HG03103 (cell line): Measurements from ENCODE around the gene ENGASE.

Experiments
- ATAC-seq: cut with Tn5 transposase; IDR thresholded peaks from one replicate; pipeline ENCODE4 v1.9.1; 2021; ENCODE audit warnings: low read depth; ENCODE audit not compliant: unreplicated experiment

The ENGASE gene

DNA sequence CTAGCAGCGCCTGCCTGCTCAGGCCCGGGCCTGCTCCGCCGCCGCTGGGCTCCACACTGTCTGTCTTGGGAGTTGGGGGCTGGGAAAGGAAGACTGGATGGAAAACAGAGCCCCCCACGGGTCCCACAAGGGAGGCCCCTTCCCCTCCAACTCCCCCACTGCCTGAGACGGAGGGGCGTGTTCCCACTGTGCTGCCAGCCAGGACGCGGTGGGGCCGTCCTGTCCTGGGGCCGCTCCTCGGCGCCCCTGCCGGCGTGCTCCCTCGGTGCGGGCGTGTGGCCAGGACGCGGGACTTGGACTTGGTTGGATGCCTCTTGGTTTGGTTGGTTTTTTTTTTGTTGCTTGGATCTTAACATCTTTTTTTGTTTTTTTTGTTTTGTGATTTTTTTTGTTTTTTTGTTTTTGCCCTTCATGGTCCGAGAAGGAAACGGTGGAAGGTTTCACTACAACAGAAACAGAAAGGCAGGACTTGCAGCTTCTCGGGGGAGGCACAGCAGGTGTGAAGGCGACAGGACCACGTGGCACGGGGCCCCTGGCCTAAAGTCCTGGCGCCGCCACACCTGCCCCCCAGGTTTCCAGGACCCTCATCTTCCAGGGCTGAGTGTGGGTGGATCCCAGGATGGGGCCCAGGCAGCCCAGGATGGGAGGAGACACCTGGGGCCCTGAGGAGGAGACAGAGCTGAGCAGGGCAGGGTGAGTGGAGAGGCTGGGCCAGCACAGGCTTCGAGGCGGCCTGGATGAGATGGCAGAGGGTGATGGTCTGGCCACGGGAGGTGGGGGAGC is 16.0 kb downstream of the ENGASE start:
- ATAC-seq, result no peak

DNA sequence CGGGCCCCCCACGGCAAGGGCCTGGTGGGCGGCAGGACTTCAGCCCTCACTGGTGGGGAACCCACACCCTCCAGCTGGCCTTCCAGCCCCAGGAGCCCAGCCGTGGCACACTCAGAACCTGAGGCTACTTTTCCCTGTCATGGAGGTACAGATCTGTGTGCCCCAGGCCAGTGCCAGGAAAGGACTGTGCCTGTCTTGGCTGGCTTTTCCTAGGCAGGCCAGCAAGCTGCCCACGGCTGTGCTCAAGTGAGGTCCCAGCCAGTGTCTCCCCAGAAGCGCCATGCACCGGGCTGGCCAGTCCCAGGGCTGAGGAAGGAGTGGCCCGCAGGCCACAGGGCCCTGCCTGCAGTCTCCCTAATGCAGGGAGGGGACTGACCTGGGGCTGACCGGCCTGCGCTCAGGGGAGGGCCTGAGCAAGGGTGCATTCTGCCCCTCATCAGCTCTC is 16.6 kb downstream of the ENGASE start:
- no peak for ATAC-seq

- ATAC-seq, result no peak
Measured at GRCh38 chr17:79092567-79092966, 17.9 kb downstream of the ENGASE start.

DNA sequence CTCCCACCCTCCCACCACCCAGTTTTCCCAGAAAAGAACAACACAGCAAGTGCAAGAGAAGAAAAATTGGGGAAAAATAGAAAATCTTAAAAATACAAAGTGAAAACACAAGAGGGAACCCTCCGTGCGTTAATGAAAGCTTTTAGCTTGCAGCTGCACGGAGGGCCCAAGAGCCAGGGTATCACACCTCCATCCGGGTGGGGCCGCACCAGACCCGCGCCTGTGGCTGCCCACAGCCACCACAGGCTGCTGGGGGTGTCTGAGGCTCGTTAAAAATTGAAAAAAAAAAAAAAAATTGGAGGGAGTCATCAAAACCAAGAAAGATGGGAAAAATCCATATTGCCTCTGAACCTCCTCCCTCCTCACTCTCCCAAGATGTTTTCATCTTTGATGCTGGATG is 18.6 kb downstream of the ENGASE start:
- ATAC-seq, result no peak

DNA sequence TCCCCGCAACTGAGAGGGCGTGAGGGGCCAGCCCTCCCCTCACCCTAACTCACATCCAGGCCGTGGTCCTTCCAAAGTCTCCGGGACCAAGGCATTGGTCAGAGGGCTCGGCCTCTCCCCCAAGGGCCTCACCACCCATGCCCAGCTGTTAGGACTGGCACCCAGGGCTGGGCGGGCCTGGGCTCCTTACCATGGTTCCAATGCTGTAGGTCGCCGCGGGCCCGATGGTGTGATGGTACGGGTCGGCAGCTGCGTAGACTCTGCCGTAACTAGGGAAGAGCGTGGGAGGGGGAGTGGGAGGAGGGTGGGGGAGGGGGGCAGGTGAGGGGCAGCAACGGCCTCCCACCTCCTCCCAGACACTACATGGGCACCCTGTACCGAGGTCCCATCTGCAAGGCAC is 19.6 kb downstream of the ENGASE start:
- ATAC-seq, result no peak

GRCh38 chr17:79095345-79096055 is 20.9 kb downstream of the ENGASE start:
- no peak for ATAC-seq

DNA sequence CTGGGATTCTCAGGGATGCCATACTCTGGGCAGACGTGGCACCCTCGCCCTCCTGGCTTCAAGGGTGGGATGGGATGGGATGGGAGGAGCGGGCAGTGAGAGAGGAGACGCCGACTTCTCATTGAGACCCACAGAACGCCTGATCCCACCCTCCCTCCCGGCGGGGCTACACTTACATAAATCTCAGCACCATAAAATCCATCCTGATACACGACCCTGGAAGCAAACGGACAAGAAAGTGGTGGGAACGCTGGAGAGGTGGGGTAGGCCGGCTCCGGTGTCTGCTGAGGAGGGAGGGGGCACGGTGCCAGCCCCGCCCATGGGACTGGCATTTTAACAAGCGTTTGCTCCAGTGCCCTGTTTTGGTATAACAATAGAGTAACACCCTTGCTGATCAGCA is 21.9 kb downstream of the ENGASE start:
- no peak for ATAC-seq

GRCh38 chr17:79097226-79098055 is 22.8 kb downstream of the ENGASE start:
- no peak for ATAC-seq

DNA sequence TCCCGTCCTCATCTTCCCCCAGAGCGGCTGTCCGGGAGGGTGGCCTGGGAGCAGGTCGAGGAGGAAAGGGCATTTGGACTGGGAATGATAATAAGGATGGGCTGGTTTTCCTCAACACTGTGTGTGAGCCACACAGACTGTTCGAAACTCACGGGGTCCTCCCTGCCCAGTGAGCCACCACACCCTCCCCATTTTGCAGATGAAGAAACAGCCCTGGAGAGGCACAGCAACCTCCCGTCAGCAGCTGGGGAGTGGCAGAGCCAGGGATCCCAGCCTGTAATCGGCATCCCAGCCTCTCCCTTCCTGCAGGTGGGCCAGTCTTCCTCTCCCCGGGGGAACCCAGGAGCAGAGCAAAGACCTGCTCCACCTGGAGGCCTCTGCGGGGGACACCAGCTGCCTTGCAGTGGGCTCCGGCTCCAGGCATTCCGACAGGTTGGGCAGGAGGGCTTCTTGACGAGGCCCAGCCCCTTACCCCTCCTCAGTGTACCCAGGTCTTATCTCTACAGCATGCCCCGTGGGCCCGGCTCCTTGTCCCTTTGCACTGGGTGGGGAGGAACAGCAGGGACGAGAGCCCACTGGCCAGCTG is 23.8 kb downstream of the ENGASE start:
- ATAC-seq, result no peak

- no peak for ATAC-seq
Measured at GRCh38 chr17:79100405-79100804, 25.8 kb downstream of the ENGASE start.

GRCh38 chr17:79101111-79101673 is 26.6 kb downstream of the ENGASE start:
- no peak for ATAC-seq

DNA sequence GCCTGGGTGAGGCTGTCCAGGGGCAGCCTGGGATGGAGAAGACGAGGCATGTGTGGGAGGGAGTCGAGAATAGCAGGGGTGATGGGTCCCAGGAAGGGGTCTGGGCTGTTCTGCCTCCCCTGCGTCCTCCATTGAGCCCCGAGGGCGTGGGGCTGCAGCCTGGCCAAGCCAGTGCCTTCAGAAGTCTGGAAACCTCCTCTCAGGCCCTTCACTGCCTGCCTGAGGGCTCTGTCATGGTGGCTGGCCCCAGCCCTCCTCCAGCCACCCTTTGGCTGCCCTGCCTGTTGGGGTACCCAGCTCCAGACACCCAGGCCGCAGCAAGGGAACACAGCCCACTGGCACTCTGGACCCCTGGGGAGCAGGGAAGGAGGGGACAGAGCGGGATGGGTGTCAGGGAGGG is 27.6 kb downstream of the ENGASE start:
- ATAC-seq, result no peak

GRCh38 chr17:79104898-79105600 is 30.4 kb downstream of the ENGASE start:
- ATAC-seq, result no peak

GRCh38 chr17:79105937-79106336 is 31.3 kb downstream of the ENGASE start:
- no peak for ATAC-seq

DNA sequence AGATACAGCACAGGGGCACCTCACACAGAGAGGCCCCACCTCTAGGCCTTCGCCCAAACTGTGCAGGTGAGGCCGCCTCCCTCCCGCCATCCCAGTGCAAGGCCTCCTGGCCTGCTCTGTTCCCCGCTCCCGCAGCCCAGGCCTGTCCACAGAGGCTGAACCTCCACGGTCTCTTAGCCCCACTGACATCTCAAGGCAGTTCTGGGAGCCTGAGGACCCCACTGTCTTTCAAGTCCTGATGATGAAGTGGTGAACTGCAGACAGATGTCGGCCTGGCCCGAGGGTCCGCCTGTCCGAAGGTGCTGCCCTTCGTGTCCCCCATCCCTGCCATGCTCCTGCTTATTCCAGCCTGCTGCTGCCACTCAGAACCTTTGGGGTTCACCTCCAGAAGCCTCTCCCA is 32.3 kb downstream of the ENGASE start:
- no peak for ATAC-seq

GRCh38 chr17:79107499-79108231 is 33.0 kb downstream of the ENGASE start:
- no peak for ATAC-seq

DNA sequence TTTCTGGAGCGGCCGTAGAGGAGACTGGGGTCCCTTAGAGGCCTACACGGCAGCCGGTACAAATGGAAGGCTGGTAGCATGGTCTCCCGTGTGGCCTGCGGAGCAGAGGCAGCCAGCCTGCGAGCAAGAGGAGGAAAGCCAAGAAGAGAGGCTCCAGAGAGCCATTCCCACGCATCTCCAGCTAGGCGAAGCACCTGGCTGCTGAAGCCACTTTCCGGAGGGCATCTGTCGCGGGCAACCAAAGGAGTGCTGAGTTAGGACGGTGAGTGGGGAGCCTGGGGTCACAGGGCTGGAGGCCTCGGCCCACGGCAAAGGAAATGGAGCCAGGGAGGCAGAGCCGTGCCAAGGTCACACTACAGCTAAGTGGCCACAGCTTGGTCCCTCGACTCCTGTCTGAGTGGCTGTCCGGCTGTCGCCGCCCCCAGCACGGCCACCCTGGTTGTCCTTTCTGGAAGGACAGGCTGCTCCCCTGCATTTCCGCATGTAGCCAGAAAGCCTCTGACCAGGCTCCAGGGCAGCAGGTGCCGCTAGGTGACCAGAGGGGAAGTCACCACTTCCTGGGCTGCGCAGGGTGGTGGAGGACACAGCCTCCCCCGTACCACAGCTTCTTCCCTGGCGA is 33.7 kb downstream of the ENGASE start:
- ATAC-seq, result no peak

- no peak for ATAC-seq
Measured at GRCh38 chr17:79108870-79109269, 34.2 kb downstream of the ENGASE start.

DNA sequence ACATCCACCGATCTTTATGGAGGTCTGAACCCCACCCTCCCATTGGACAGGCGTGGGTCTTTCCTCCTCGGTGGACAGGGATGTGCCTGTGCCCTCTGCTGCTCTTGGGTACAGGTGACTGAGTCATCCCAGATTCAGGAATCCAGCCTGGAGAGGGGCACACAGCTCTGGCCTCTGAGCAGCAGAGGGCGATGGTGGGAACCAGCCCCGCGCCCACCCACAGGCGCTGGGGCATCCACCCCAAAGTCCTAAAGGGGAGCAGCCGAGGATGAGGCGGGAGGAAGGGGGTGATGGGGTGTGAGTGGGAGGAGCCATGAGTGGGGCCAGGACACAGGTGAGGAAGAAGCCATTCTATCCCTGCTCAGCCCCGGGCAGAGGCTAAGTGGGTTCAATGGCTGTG is 35.0 kb downstream of the ENGASE start:
- no peak for ATAC-seq
